ENCODE measurements around the gene GCNT4.

The GCNT4 gene

GRCh38 chr5:75018805-75019587 is 33.4 kb downstream of the GCNT4 start:
- no peak overlapping the region for H3K4me3 ChIP-seq (ENCODE audit: low read depth, low read length)
- peaks cover 13% of the 10 kb centered on the region for H3K27me3 ChIP-seq
- no peaks in the 10 kb centered on the region for H3K9me3 ChIP-seq
- no peak for DNase-seq
- H3K36me3 ChIP-seq, result no peaks in the 10 kb centered on the region
- H3K4me1 ChIP-seq, result no peaks in the 10 kb centered on the region
- TF ChIP-seq CTCF (IDR thresholded peaks at IDR 0.05; ENCODE audit: low read depth, low read length), result no peak

GRCh38 chr5:75017971-75018370 is 34.4 kb downstream of the GCNT4 start:
- H3K9me3 ChIP-seq, result no peaks in the 10 kb centered on the region
- H3K27me3 ChIP-seq, result peaks cover 7% of the 10 kb centered on the region
- no peak overlapping the region for H3K4me3 ChIP-seq (ENCODE audit: low read depth, low read length)
- H3K36me3 ChIP-seq, result no peaks in the 10 kb centered on the region
- H3K4me1 ChIP-seq, result no peaks in the 10 kb centered on the region
- no peak for DNase-seq
- no peak for TF ChIP-seq CTCF (IDR thresholded peaks at IDR 0.05; ENCODE audit: low read depth, low read length)

- DNase-seq, result no peak
- H3K36me3 ChIP-seq, result no peaks in the 10 kb centered on the region
- no peak for TF ChIP-seq CTCF (IDR thresholded peaks at IDR 0.05; ENCODE audit: low read depth, low read length)
- H3K4me1 ChIP-seq, result no peaks in the 10 kb centered on the region
- no peaks in the 10 kb centered on the region; the same call in 1 of the 2 replicates for H3K27me3 ChIP-seq
- no peaks in the 10 kb centered on the region for H3K9me3 ChIP-seq
- no peak overlapping the region for H3K4me3 ChIP-seq (ENCODE audit: low read depth, low read length)
Observed at GRCh38 chr5:75016896-75017295, 35.5 kb downstream of the GCNT4 start.

- no peak for DNase-seq
- H3K27me3 ChIP-seq, result no peaks in the 10 kb centered on the region; the same call in 1 of the 2 replicates
- H3K4me1 ChIP-seq, result no peaks in the 10 kb centered on the region
- no peaks in the 10 kb centered on the region for H3K36me3 ChIP-seq
- no peak for TF ChIP-seq CTCF (IDR thresholded peaks at IDR 0.05; ENCODE audit: low read depth, low read length)
- no peaks in the 10 kb centered on the region; the same call in 1 of the 2 replicates for H3K9me3 ChIP-seq
- H3K4me3 ChIP-seq (ENCODE audit: low read depth, low read length), result no peak overlapping the region
Observed at GRCh38 chr5:75012748-75013147, 39.6 kb downstream of the GCNT4 start.

- H3K4me3 ChIP-seq (ENCODE audit: low read depth, low read length), result no peak overlapping the region
- H3K36me3 ChIP-seq, result no peaks in the 10 kb centered on the region
- no peak for DNase-seq
- no peak for TF ChIP-seq CTCF (IDR thresholded peaks at IDR 0.05; ENCODE audit: low read depth, low read length)
- no peaks in the 10 kb centered on the region; the same call in 1 of the 2 replicates for H3K9me3 ChIP-seq
- no peaks in the 10 kb centered on the region for H3K27me3 ChIP-seq
- H3K4me1 ChIP-seq, result no peaks in the 10 kb centered on the region
Observed at GRCh38 chr5:75010838-75011237, 41.5 kb downstream of the GCNT4 start.

Data from BE2C (cell line).